GM12801 (cell line): Measurements from ENCODE around the gene PPP1R14C.

ENCODE experiments used
- CTCF ChIP-seq: IDR thresholded peaks from one replicate; pipeline ENCODE4 v1.5.1; 2011; ENCODE audit warnings: control low read depth; ENCODE audit not compliant: insufficient read length; ENCODE audit errors: extremely low read depth

PPP1R14C gene

GRCh38 chr6:150207931-150208570, 65.2 kb downstream of the PPP1R14C start:
- no peak for TF ChIP-seq CTCF

- TF ChIP-seq CTCF: no peak
Observed at GRCh38 chr6:150208611-150209352, 65.9 kb downstream of the PPP1R14C start.

GRCh38 chr6:150209415-150209814, 66.6 kb downstream of the PPP1R14C start:
- no peak for TF ChIP-seq CTCF

GRCh38 chr6:150211700-150212511, 69.1 kb downstream of the PPP1R14C start:
- no peak for TF ChIP-seq CTCF

- no peak for TF ChIP-seq CTCF
Observed at GRCh38 chr6:150212778-150213177, 69.9 kb downstream of the PPP1R14C start.

GRCh38 chr6:150213301-150213700, 70.5 kb downstream of the PPP1R14C start:
- TF ChIP-seq CTCF: no peak

- TF ChIP-seq CTCF: no peak
Observed at GRCh38 chr6:150214310-150214709, 71.5 kb downstream of the PPP1R14C start.
